GM23338 (cell line): ENCODE data around the gene HP. TPM values are rescaled to one million over a fixed set of nuclear protein-coding genes. Genes with fewer than 3 reads are reported as not detected.

ENCODE experiments used
- ATAC-seq: fragments of 200-7000 bp; cut with Tn5 transposase; 3 replicates; pipeline ENCODE4 v1.9.1; 2020
- DNase-seq: peaks from one replicate; pipeline ENCODE4 v3.0.0-alpha.2; 2015; ENCODE audit warnings: low spot score
- H2AFZ ChIP-seq: fragments of 200-600 bp; sonication (generic); 2 replicates; pipeline ENCODE4 v1.8.0; 2016; ENCODE audit warnings: antibody characterized with exemption, mild to moderate bottlenecking, moderate library complexity
- H3F3A ChIP-seq: fragments of 200-600 bp; sonication (generic); replicated peaks from 2 replicates; pipeline ENCODE4 v1.8.0; 2017; ENCODE audit warnings: antibody characterized with exemption, mixed run types, low read depth
- H3K27ac ChIP-seq: fragments of 200-600 bp; sonication (generic); 2 replicates; pipeline ENCODE4 v1.6.1; 2016; ENCODE audit warnings: low read depth
- H3K27me3 ChIP-seq: fragments of 200-600 bp; sonication (generic); 2 replicates; pipeline ENCODE4 v1.8.0; 2016; ENCODE audit warnings: mild to moderate bottlenecking, mixed run types, moderate library complexity; ENCODE audit not compliant: insufficient read depth
- H3K36me3 ChIP-seq: fragments of 200-600 bp; sonication (generic); 2 replicates; pipeline ENCODE4 v1.8.0; 2016; ENCODE audit warnings: mild to moderate bottlenecking; ENCODE audit not compliant: insufficient read depth
- H3K4me1 ChIP-seq: fragments of 200-600 bp; sonication (generic); 2 replicates; pipeline ENCODE4 v1.8.0; 2016; ENCODE audit warnings: mild to moderate bottlenecking, moderate library complexity; ENCODE audit not compliant: insufficient read depth
- H3K4me2 ChIP-seq: fragments of 200-600 bp; sonication (generic); 2 replicates; pipeline ENCODE4 v1.7.1; 2017; ENCODE audit warnings: mixed run types
- H3K4me3 ChIP-seq: fragments of 200-600 bp; sonication (generic); 2 replicates; pipeline ENCODE4 v1.6.1; 2016; ENCODE audit warnings: mixed run types
- H3K79me2 ChIP-seq: fragments of 200-600 bp; sonication (generic); replicated peaks from 2 replicates; pipeline ENCODE4 v1.8.0; 2017; ENCODE audit warnings: mild to moderate bottlenecking; ENCODE audit not compliant: insufficient read depth
- H3K9me2 ChIP-seq: fragments of 200-600 bp; sonication (generic); 2 replicates; pipeline ENCODE4 v1.8.0; 2017; ENCODE audit not compliant: insufficient read depth
- H4K20me1 ChIP-seq: fragments of 200-600 bp; sonication (generic); replicated peaks from 2 replicates; pipeline ENCODE4 v1.8.0; 2017; ENCODE audit warnings: mild to moderate bottlenecking; ENCODE audit not compliant: insufficient read depth
- H3K27ac Mint-ChIP-seq: 2 replicates; pipeline ENCODE4 v1.8.0; 2020; ENCODE audit warnings: inconsistent platforms, mild to moderate bottlenecking, moderate library complexity, mixed read lengths
- H3K27me3 Mint-ChIP-seq: 3 replicates; pipeline ENCODE4 v1.8.0; 2022; ENCODE audit warnings: low read depth, mild to moderate bottlenecking, moderate library complexity, mixed read lengths, inconsistent platforms; ENCODE audit not compliant: insufficient read depth, poor library complexity
- H3K36me3 Mint-ChIP-seq: 3 replicates; pipeline ENCODE4 v1.8.0; 2021; ENCODE audit warnings: low read depth, mild to moderate bottlenecking, inconsistent platforms, moderate library complexity, mixed read lengths
- H3K4me1 Mint-ChIP-seq: 3 replicates; pipeline ENCODE4 v1.8.0; 2020; ENCODE audit warnings: mild to moderate bottlenecking, inconsistent platforms, mixed read lengths
- H3K4me3 Mint-ChIP-seq: 3 replicates; pipeline ENCODE4 v1.8.0; 2021; ENCODE audit warnings: moderate library complexity, mild to moderate bottlenecking, inconsistent platforms, mixed read lengths
- H3K9me3 Mint-ChIP-seq: 3 replicates; pipeline ENCODE4 v1.8.0; 2020; ENCODE audit warnings: moderate library complexity, mild to moderate bottlenecking, inconsistent platforms, mixed read lengths
- CREB1 ChIP-seq: fragments of 250-450 bp; sonication (Bioruptor Pico); IDR thresholded peaks from 2 replicates; pipeline ENCODE4 v1.5.0; 2020; ENCODE audit warnings: low read depth, mild to moderate bottlenecking, moderate library complexity
- CTCF ChIP-seq, 2 experiments: fragments of 200-600 bp in 1 of 2; sonication (generic) in 1 of 2; conservative IDR thresholded peaks; 2 replicates each; pipeline versions ENCODE4 v1.5.1 to v1.6.1; 2016 to 2017; ENCODE audit warnings: antibody characterized with exemption in 2 of 2, low read depth in 2 of 2, mild to moderate bottlenecking in 2 of 2, moderate library complexity in 1 of 2
- ETS1 ChIP-seq: IDR thresholded peaks from 2 replicates; pipeline ENCODE4 v1.6.1; 2016; ENCODE audit warnings: antibody characterized with exemption
- EZH2 ChIP-seq: fragments of 200-600 bp; sonication (generic); IDR thresholded peaks from one replicate; pipeline ENCODE4 v1.8.0; 2017; ENCODE audit warnings: antibody characterized with exemption, mild to moderate bottlenecking, low read depth; ENCODE audit not compliant: unreplicated experiment
- EZH2phosphoT487 ChIP-seq: fragments of 200-600 bp; sonication (generic); IDR thresholded peaks from one replicate; pipeline ENCODE4 v1.8.1; 2018; ENCODE audit warnings: antibody characterized with exemption; ENCODE audit not compliant: unreplicated experiment
- JUNB ChIP-seq: IDR thresholded peaks from one replicate; pipeline ENCODE4 v1.6.1; 2016; ENCODE audit warnings: antibody characterized with exemption; ENCODE audit not compliant: unreplicated experiment
- NANOG ChIP-seq: IDR thresholded peaks from 2 replicates; pipeline ENCODE4 v1.6.1; 2016; ENCODE audit warnings: antibody characterized with exemption, borderline replicate concordance
- POLR2AphosphoS5 ChIP-seq: IDR thresholded peaks from 2 replicates; pipeline ENCODE4 v1.6.1; 2016; ENCODE audit warnings: antibody characterized with exemption, low read depth
- REST ChIP-seq: IDR thresholded peaks from one replicate; pipeline ENCODE4 v1.6.1; 2018; ENCODE audit warnings: antibody characterized with exemption; ENCODE audit not compliant: unreplicated experiment
- STAT1 ChIP-seq: IDR thresholded peaks from one replicate; pipeline ENCODE4 v1.6.1; 2016; ENCODE audit warnings: antibody characterized with exemption; ENCODE audit not compliant: unreplicated experiment
- ZNF114 ChIP-seq: fragments of 250-450 bp; sonication (Bioruptor Pico); IDR thresholded peaks from 2 replicates; pipeline ENCODE4 v1.5.0; 2020; ENCODE audit warnings: mild to moderate bottlenecking, moderate library complexity
- ZNF331 ChIP-seq: fragments of 250-450 bp; sonication (Bioruptor Pico); IDR thresholded peaks from 2 replicates; pipeline ENCODE4 v1.5.0; 2020; ENCODE audit warnings: low read depth, mild to moderate bottlenecking, moderate library complexity
- ZNF462 ChIP-seq: fragments of 250-450 bp; sonication (Bioruptor Pico); IDR thresholded peaks from 2 replicates; pipeline ENCODE4 v1.5.0; 2020; ENCODE audit warnings: mild to moderate bottlenecking, moderate library complexity
- polyA plus RNA-seq: library from polyadenylated mRNA; unstranded; fragments of >200 nt; fragmentation: Nextera tagmentation; extraction: Ambion mirVana; gene quantifications from 2 replicates; pipeline ENCODE4 v1.2.1, GENCODE V29; 2016
- total RNA-seq: library from RNA; depleted of rRNA; stranded (reverse); fragments of >200 nt; shearing (Covaris generic); gene quantifications from 2 replicates; pipeline ENCODE4 v1.2.3, GENCODE V29; 2014

The HP gene
- total and polyA plus RNA-seq, 2 experiments from 2014 or later, result 0.26 TPM; not detected in 1

GRCh38 chr16:72050769-72051464 lies 3.4 kb upstream of the HP start:
- no peak overlapping the region for H3K4me3 ChIP-seq
- Mint-ChIP-seq H3K9me3 (peaks cover 16% of the 10 kb centered on the region), H3K4me3 (no peak overlapping the region), H3K4me1 (no peaks in the 10 kb centered on the region), H3K36me3 (0 out of 3 replicates have a peak, but pooled peaks cover 4% of the 10 kb centered on the region), H3K27me3 (peaks cover 5% of the 10 kb centered on the region), H3K27ac (no peak overlapping the region)
- H3F3A ChIP-seq, result no peaks in the 10 kb centered on the region
- no peaks in the 10 kb centered on the region for H3K36me3 ChIP-seq
- no peak for DNase-seq
- H3K27ac ChIP-seq, result no peak overlapping the region
- no peak overlapping the region for H3K4me2 ChIP-seq
- no peak overlapping the region for H2AFZ ChIP-seq
- H3K4me1 ChIP-seq, result no peaks in the 10 kb centered on the region
- H3K9me2 ChIP-seq, result no peaks in the 10 kb centered on the region
- no peaks in the 10 kb centered on the region for H3K79me2 ChIP-seq
- TF ChIP-seq NANOG (no peak), ZNF331 (CRISPR knock-in tag) (no peak), REST (no peak), STAT1 (no peak), EZH2 (no peak), EZH2phosphoT487 (no peak), POLR2AphosphoS5 (no peak), JUNB (no peak), ZNF462 (no peak), CTCF (conservative IDR thresholded peaks at IDR 0.05; ENCODE audit: low read depth in 2 of 2) (no peak), CREB1 (no peak), ZNF114 (no peak), ETS1 (no peak)
- ATAC-seq, result no peak
- no peaks in the 10 kb centered on the region for H3K27me3 ChIP-seq
- no peaks in the 10 kb centered on the region for H4K20me1 ChIP-seq
